Measurements from ENCODE around the gene NOS3.

The NOS3 gene

DNA sequence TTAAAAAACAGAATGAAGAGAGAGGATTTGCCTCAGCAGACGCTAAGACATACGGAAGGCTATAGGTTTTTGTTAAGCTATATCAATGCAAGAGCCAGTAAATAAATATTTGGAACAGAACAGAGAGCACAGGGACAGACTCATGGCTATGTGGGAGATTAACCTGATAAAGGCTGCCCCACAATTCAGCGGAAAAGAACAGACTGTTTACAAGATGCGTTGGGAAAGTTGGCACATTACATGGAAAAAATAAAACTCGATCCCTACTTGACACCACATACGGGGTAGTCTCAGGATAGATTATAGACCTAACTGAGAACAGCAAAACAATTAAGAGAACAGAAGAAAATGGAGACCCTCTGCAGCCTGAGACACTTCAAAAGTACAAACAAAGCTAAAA, 23.5 kb upstream of the NOS3 start:
- H3K27me3 ChIP-seq (replicated peaks; ENCODE audit: control insufficient read depth, insufficient read depth, low read length), result peaks cover 3% of the 10 kb centered on the region
- H3K36me3 ChIP-seq (ENCODE audit: control insufficient read depth, insufficient read depth, low read length), result no peaks in the 10 kb centered on the region
- no peak overlapping the region for H3K4me3 ChIP-seq (replicated peaks; ENCODE audit: low read depth, low read length)
- no peak for DNase-seq (ENCODE audit: extremely low read depth, insufficient read length)
- TF ChIP-seq, protein P1, sequence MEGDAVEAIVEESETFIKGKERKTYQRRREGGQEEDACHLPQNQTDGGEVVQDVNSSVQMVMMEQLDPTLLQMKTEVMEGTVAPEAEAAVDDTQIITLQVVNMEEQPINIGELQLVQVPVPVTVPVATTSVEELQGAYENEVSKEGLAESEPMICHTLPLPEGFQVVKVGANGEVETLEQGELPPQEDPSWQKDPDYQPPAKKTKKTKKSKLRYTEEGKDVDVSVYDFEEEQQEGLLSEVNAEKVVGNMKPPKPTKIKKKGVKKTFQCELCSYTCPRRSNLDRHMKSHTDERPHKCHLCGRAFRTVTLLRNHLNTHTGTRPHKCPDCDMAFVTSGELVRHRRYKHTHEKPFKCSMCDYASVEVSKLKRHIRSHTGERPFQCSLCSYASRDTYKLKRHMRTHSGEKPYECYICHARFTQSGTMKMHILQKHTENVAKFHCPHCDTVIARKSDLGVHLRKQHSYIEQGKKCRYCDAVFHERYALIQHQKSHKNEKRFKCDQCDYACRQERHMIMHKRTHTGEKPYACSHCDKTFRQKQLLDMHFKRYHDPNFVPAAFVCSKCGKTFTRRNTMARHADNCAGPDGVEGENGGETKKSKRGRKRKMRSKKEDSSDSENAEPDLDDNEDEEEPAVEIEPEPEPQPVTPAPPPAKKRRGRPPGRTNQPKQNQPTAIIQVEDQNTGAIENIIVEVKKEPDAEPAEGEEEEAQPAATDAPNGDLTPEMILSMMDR (IDR thresholded peaks at IDR 0.05; ENCODE audit: insufficient read depth, low read length, poor library complexity, severe bottlenecking), result no peak

DNA sequence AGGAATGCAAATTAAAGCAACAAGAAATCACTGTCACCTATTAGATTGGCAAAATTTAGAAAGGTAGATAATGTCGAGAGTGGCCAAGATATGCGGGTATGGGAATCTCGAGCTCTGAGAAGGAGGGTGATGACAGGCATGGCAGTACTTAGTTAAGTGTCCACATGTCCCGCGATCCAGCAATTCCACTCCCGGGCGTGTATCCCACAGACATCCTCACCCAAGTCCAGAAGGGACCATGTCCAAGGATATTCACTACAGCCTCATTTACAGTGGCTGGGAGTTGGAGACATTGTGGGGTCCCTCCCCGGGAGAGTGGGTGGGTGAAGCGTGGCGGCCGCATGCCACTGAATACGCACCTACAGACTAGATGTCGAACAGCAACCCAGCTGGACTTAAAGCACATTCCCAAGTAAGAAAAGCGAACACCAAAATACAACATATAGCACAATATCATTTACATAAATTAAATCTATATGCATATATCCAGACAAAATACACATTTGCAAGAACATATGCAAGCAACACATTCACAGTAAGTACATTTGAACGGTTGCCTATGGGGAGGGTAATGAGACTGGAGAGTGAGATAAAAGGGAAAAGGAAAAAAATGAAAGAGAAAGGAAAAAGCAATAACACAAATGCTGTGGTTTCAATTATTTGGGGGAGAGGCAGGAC, 22.6 kb upstream of the NOS3 start:
- DNase-seq (ENCODE audit: extremely low read depth, insufficient read length), result no peak
- TF ChIP-seq, protein P1 (IDR thresholded peaks at IDR 0.05; ENCODE audit: insufficient read depth, low read length, poor library complexity, severe bottlenecking), result no peak
- H3K36me3 ChIP-seq (ENCODE audit: control insufficient read depth, insufficient read depth, low read length), result no peaks in the 10 kb centered on the region
- peaks cover 3% of the 10 kb centered on the region for H3K27me3 ChIP-seq (replicated peaks; ENCODE audit: control insufficient read depth, insufficient read depth, low read length)
- H3K4me3 ChIP-seq (replicated peaks; ENCODE audit: low read depth, low read length), result no peak overlapping the region

GRCh38 chr7:150968734-150969372, 22.0 kb upstream of the NOS3 start:
- no peaks in the 10 kb centered on the region for H3K36me3 ChIP-seq (ENCODE audit: control insufficient read depth, insufficient read depth, low read length)
- no peak overlapping the region for H3K4me3 ChIP-seq (replicated peaks; ENCODE audit: low read depth, low read length)
- DNase-seq (ENCODE audit: extremely low read depth, insufficient read length), result no peak
- TF ChIP-seq, protein P1 (IDR thresholded peaks at IDR 0.05; ENCODE audit: insufficient read depth, low read length, poor library complexity, severe bottlenecking), result no peak
- H3K27me3 ChIP-seq (replicated peaks; ENCODE audit: control insufficient read depth, insufficient read depth, low read length), result peaks cover 3% of the 10 kb centered on the region

DNA sequence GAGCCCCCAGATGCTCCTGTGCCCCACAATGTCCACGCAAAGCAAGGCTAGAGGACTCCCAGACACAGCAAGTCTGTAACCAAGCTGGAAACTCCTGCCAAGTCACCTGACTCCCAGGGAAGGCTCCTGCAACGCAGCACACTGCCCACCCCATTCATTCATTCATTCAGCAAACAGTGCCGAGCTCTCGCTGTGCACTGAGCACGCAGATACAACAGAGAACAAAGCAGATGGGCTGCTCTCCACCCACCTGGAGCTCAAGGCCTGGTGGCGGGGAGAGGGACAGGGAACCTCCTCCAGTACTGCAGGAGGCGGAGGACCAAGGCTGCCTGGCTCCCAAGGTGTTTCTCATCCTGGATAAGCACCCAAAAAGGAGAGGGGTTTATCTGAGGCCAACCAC, 21.3 kb upstream of the NOS3 start:
- TF ChIP-seq, protein P1 (IDR thresholded peaks at IDR 0.05; ENCODE audit: insufficient read depth, low read length, poor library complexity, severe bottlenecking), result no peak
- Histone ChIP-seq H3K4me3 (replicated peaks; ENCODE audit: low read depth, low read length) (no peak overlapping the region), H3K36me3 (ENCODE audit: control insufficient read depth, insufficient read depth, low read length) (no peaks in the 10 kb centered on the region), H3K27me3 (replicated peaks; ENCODE audit: control insufficient read depth, insufficient read depth, low read length) (peaks cover 3% of the 10 kb centered on the region)
- DNase-seq (ENCODE audit: extremely low read depth, insufficient read length), result no peak

GRCh38 chr7:150970424-150970823, 20.4 kb upstream of the NOS3 start:
- no peak overlapping the region for H3K4me3 ChIP-seq (replicated peaks; ENCODE audit: low read depth, low read length)
- no peak for DNase-seq (ENCODE audit: extremely low read depth, insufficient read length)
- H3K36me3 ChIP-seq (ENCODE audit: control insufficient read depth, insufficient read depth, low read length), result no peaks in the 10 kb centered on the region
- TF ChIP-seq, protein P1 (IDR thresholded peaks at IDR 0.05; ENCODE audit: insufficient read depth, low read length, poor library complexity, severe bottlenecking), result no peak
- H3K27me3 ChIP-seq (replicated peaks; ENCODE audit: control insufficient read depth, insufficient read depth, low read length), result peaks cover 3% of the 10 kb centered on the region

Measured in GM06990 (cell line).